HG02588 (cell line): ENCODE results near the gene PDE7B.

Experiments used
- ATAC-seq: cut with Tn5 transposase; IDR thresholded peaks from one replicate; pipeline ENCODE4 v1.9.1; 2021; ENCODE audit warnings: mild to moderate bottlenecking, moderate library complexity; ENCODE audit not compliant: unreplicated experiment

PDE7B gene

GRCh38 chr6:135851442-135852271 is at the start of gene PDE7B:
PDE7B (plus strand) TSS chr6:135851701.
- peak; percentile 93 for ATAC-seq

GRCh38 chr6:135801755-135802465 is 49.6 kb upstream of the PDE7B start:
- ATAC-seq, result no peak

GRCh38 chr6:135810486-135810885 is 41.0 kb upstream of the PDE7B start:
- ATAC-seq, result no peak

- no peak for ATAC-seq
Observed at GRCh38 chr6:135811170-135811569, 40.3 kb upstream of the PDE7B start.

- ATAC-seq, result no peak
Observed at GRCh38 chr6:135811644-135812526, 39.6 kb upstream of the PDE7B start.

- no peak for ATAC-seq
Observed at GRCh38 chr6:135813401-135813800, 38.1 kb upstream of the PDE7B start.

- ATAC-seq, result no peak
Observed at GRCh38 chr6:135814043-135814442, 37.5 kb upstream of the PDE7B start.

GRCh38 chr6:135815216-135815615 is 36.3 kb upstream of the PDE7B start:
- no peak for ATAC-seq

- ATAC-seq, result no peak
Observed at GRCh38 chr6:135817035-135817434, 34.5 kb upstream of the PDE7B start.

- no peak for ATAC-seq
Observed at GRCh38 chr6:135819665-135820064, 31.8 kb upstream of the PDE7B start.

GRCh38 chr6:135820340-135820739 is 31.2 kb upstream of the PDE7B start:
- ATAC-seq, result no peak

GRCh38 chr6:135823851-135824250 is 27.6 kb upstream of the PDE7B start:
- ATAC-seq, result no peak

- no peak for ATAC-seq
Observed at GRCh38 chr6:135826236-135826804, 25.2 kb upstream of the PDE7B start.

GRCh38 chr6:135828021-135828420 is 23.5 kb upstream of the PDE7B start:
- ATAC-seq, result no peak

GRCh38 chr6:135830452-135830881 is 21.0 kb upstream of the PDE7B start:
- no peak for ATAC-seq

- no peak for ATAC-seq
Observed at GRCh38 chr6:135831016-135831415, 20.5 kb upstream of the PDE7B start.

- ATAC-seq, result no peak
Observed at GRCh38 chr6:135832166-135832565, 19.3 kb upstream of the PDE7B start.

GRCh38 chr6:135833771-135834170 is 17.7 kb upstream of the PDE7B start:
- no peak for ATAC-seq

- no peak for ATAC-seq
Observed at GRCh38 chr6:135837735-135838449, 13.6 kb upstream of the PDE7B start.

GRCh38 chr6:135839121-135839520 is 12.4 kb upstream of the PDE7B start:
- no peak for ATAC-seq
